H1 (cell line): ENCODE data around the gene NID2. TPM values are rescaled to one million over a fixed set of nuclear protein-coding genes. Genes with fewer than 3 reads are reported as not detected.

Experiments used
- PHF8 ChIP-seq: fragments of 200-600 bp; sonication (generic); conservative IDR thresholded peaks from 2 replicates; pipeline ENCODE4 v1.7.1; 2012; ENCODE audit warnings: low read depth, mild to moderate bottlenecking, inconsistent platforms, low read length, moderate library complexity
- RAD21 ChIP-seq, 2 experiments: IDR thresholded peaks in 1 of 2; conservative IDR thresholded peaks in 1 of 2; 2 replicates each; pipeline ENCODE4 v1.6.1; 2011; ENCODE audit warnings: low read depth in 2 of 2, low read length in 2 of 2, improper control_type of control experiment in 1 of 2, inconsistent platforms in 1 of 2, mild to moderate bottlenecking in 1 of 2, moderate library complexity in 1 of 2
- RXRA ChIP-seq: IDR thresholded peaks from 2 replicates; pipeline ENCODE4 v1.6.1; 2011; ENCODE audit warnings: low read depth, mild to moderate bottlenecking, low read length, moderate library complexity; ENCODE audit not compliant: insufficient read depth
- SP1 ChIP-seq: IDR thresholded peaks from 2 replicates; pipeline ENCODE4 v1.6.1; 2011; ENCODE audit warnings: low read depth, low read length
- TAF1 ChIP-seq: IDR thresholded peaks from 2 replicates; pipeline ENCODE4 v1.6.1; 2011; ENCODE audit warnings: mild to moderate bottlenecking, low read depth, low read length
- polyA plus RNA-seq, 7 experiments: library from polyadenylated mRNA; depleted of rRNA in 3 of 7; stranded (reverse) in 5 of 7; unstranded in 2 of 7; fragments of >200 nt in 5 of 7; fragments of 200-250 nt in 2 of 7; gene quantifications; 1 replicate in 5 of 7; 2 replicates in 1 of 7; 4 replicates in 1 of 7; pipeline versions ENCODE4 v1.2.1 to v1.2.3, GENCODE V29; 2011 to 2013; ENCODE audit warnings: missing spikeins in 2 of 7, mixed read lengths in 2 of 7
- total RNA-seq: library from RNA; stranded (reverse); fragmentation: NEBNext Ultra II Directional; extraction: Animal tissue kit (Norgen Biotek cat#: 25700); gene quantifications from 2 replicates; pipeline ENCODE4 v1.2.1, GENCODE V29; 2021
- TF ChIP-seq, protein P1 (sequence below): IDR thresholded peaks from 2 replicates; pipeline ENCODE4 v1.6.1; 2012; ENCODE audit warnings: inconsistent platforms
- TF ChIP-seq, protein P2 (sequence below): IDR thresholded peaks from 2 replicates; pipeline ENCODE4 v1.6.1; 2012; ENCODE audit warnings: inconsistent platforms

The NID2 gene
- total and polyA plus RNA-seq, 2 of the 8 experiments (the other 6 are each of a cell fraction or from before 2014, with no cell fraction given) = 6.1 to 12.6 TPM

DNA sequence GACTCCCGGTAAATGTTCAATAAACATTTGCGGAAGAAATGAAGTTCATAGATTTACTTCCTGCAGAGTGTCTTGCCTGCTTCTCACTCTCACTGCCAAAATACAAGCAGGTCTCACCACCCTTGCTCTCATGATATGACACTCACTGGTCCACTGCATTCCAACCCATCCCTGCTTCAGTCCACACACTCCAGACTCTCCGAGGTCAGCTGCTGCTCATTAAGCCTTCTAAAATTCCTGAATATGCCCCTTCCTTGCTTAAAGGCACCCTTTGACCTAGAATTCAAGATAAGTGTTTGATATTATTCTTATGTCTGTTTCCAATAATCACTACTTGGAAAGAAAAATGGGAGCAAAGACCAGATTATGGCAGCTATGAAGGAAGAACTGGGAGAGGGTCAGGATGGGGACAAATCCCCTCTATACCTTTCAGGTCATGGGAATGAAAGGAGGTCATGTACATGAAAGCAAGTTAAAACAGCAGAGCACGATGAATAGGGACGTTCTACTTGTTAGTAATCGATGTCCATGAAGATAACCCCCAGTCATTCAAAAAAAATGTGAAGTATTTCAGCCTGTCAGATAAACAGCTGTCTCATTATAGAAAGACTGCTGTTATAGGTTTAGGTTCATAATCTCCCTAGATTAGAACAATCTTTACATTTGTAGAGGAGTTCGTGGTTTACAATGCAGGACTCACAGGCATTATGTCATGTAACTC lies 10.5 kb upstream of the NID2 start (continued):
- TF ChIP-seq, protein P1, sequence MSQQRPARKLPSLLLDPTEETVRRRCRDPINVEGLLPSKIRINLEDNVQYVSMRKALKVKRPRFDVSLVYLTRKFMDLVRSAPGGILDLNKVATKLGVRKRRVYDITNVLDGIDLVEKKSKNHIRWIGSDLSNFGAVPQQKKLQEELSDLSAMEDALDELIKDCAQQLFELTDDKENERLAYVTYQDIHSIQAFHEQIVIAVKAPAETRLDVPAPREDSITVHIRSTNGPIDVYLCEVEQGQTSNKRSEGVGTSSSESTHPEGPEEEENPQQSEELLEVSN = no peak
- no peak for TF ChIP-seq TAF1
- no peak for TF ChIP-seq RAD21 (IDR thresholded peaks at IDR 0.05 in 1 of 2, conservative IDR thresholded peaks at IDR 0.05 in 1 of 2; ENCODE audit: low read depth in 2 of 2, low read length in 2 of 2)
- TF ChIP-seq, protein P2, sequence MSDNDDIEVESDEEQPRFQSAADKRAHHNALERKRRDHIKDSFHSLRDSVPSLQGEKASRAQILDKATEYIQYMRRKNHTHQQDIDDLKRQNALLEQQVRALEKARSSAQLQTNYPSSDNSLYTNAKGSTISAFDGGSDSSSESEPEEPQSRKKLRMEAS = no peak
- no peak for TF ChIP-seq PHF8
- TF ChIP-seq RXRA = no peak
- TF ChIP-seq SP1 = no peak
